NCI-H1436 (cell line): Measurements from ENCODE around the gene LMF1.
"Not testable (repeated sequence)": the region's sequence is repeated elsewhere in the genome, so short reads cannot be mapped to it uniquely, and the experiment has no call there.

Experiments
- DNase-seq: peaks from one replicate; lab custom pipeline; 2025; lab: John Stamatoyannopoulos, UW

LMF1 gene

DNA sequence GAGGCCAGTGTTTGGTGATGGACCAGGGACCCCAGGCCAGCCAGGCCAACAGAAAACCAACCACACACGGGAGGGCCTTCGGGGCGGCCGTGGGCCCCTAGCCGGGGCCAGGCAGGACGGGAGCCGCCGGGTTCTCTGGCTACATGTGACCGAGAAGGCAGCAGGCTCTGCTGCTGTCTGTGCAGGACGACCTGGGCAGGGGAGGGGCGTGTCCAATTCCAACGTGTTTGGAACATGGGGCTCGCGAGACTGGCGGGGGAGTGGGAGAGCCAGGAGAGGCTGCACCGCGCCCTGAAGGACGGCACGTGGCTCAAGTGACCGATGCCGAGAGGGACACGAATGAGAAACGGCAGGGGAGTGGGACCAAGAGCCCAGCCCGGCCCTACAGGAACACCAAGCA lies 75.4 kb downstream of the LMF1 start:
- no peak for DNase-seq

DNA sequence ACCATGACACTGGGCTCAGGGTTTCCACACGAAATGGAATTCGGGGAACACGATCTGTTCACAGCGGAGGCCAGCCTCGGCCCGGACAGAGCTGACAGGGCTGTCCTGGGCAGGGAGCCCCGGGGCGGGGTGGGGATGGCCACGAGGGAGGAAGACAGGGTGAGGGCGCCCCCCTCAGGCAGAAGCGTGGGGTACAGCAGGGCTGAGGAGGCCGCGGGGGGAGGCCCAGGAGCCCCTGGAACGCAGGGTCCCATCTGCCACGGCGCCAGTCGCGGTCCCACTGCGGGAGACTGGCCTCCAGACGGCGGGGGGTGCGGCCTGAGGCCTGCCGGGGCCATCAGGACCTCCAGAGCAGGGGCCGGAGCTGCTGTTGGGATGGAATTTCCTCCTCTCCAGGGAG lies 75.9 kb downstream of the LMF1 start:
- DNase-seq, result no peak

DNA sequence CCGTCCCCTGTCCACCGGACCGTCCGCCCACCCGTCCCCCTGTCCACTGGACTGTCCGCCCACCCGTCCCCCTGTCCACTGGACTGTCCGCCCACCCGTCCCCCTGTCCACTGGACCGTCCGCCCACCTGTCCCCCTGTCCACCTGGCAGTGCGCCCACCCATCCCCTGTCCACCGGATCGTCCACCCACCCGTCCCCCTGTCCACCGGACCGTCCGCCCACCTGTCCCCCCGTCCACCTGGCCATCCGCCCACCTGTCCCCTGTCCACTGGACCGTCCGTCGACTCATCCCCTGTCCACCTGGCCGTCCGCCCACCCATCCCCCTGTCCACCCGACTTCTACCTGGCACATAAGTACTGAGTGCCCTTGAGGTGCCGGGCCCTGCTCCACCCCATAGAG lies 76.6 kb downstream of the LMF1 start:
- no peak for DNase-seq

DNA sequence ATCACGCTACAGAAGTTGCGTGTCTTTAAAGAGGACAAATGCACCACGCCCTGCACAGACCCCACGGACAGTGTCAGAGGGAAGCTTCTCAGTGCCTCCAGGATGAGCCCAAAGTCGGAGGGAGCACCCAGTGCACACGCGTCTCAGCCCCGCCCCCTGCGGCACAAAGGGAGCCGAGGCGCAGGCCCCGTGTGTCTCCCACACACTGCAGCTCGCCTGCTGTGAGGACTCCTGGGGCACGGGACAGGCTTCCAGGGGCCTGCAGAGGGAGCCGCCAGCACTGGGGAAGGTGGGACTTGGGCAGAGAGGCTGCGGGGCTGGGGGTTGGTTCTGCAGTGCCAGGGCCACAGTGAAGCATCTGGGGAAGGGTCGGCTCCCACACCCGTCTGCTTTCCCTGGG lies 77.4 kb downstream of the LMF1 start:
- DNase-seq, result no peak

DNA sequence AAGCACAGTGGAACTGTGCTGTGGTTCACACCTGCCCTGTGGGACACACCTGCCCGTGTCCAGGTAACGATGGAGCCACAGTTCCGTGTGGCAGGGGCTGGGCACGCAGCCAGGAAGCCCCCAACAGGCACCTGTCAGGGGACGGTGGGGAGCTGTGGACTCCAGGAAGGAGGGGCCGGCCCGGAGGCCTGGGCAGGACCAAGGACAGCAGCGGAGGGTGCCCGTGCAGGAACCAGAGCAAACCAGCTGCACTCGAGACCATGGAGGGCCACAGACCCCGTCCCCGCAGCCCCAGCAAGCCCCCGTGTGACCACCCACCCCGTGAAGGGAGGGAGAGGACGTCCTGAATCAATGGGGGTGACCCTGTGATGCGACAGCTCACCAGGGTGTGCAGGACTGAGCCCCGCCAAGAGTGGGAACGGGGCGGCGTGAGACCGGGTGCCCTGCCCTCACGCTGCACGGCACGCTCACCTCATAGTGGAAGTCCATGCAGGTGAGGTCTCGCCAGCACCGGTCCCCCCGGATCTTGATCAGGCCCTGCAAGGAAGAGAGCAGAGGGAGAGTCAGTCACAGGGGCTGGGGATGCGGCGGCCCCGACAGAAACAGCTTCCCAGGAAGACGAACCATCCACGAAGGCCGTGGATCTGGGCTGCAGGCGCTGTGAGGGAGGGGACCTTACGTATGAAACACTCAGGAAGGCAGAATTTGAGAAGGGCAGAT lies 78.1 kb downstream of the LMF1 start:
- DNase-seq, result no peak

DNA sequence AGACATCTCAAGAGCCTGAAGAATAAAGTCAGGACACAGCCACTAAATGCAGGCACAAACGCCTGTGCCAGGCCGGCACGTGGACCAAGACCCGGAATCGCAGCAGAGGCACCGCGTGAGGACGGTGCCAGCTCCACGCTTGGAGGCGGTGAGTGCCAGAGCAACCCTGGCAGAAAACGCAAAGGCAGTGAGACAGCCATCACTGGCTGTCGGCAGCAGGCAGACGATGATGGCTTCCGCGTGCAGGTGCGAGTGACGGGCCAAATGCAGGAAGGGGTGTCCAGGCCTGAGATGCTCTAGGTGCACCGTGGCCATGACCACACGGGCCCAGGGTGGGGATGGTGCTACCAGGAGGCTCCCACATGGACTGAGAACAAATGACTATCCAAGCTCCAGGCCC lies 78.8 kb downstream of the LMF1 start:
- DNase-seq, result no peak

DNA sequence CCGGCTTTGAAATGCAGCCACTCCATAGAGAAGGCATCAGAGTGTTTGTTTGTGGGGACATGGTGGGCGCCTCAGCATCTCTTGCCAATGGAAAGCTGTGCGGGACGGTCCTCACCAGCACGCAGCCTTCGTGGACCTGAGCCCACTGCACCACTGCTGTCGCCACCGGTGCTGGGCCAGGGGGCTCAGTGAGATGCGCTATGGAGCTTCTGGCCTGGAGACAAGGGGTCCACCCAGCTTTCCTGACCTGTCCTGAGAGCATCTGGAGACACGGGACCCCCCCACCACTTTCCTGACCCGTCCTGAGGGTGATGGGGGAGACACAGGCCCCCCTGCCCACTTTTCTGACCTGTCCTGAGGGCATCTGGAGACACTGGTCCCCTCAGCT lies 79.4 kb downstream of the LMF1 start:
- no peak for DNase-seq

DNA sequence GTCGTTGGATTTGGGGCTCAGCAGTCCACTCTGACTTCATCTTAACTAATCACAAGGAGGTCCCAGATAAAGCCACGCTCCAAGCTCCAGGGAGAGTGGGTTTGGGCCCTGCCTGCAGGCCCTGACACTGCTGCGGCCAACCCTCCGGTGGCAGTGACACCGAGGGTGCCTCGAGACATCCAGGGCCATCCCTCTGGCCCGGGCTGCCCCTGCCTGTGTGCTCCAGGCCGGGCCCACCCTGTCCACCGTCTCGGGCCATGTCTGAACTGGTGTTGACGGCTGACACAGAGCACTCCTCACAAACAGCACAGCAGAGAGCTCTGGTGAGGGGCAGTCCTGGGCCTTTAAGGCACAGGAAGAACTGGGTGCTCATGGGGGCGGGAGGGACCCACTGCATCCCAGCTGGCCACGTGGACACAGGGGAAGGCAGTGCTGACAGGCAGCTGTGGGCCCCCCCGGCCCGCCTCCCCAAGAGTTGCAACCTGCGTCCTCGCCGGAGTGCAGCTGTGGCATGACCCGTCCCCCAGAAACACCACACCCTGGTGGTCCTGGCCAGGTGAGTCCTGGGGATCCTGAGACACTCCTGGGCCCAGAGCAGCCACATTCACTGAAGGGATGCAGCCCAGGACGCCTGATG lies 80.0 kb downstream of the LMF1 start:
- no peak for DNase-seq

DNA sequence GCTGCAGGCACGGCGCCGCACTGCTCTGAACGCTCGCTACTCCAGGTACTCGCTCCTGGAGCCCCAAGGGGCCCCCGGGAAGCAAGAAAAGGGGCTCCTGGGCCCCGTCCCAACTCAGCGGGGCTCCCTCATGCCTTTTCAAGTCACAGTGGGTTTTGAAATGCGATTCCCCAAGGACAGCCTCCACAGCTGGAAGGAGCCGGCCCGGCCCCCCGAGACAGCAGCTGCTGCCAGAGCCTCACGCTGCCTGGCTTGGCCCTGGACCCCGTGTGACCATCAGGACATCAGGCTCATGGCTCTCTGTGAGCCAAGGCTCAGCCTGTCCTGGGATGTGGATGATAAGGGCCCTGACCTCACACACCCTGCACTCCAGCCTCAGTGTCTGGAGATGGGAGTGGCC lies 80.6 kb downstream of the LMF1 start:
- DNase-seq, result no peak

DNA sequence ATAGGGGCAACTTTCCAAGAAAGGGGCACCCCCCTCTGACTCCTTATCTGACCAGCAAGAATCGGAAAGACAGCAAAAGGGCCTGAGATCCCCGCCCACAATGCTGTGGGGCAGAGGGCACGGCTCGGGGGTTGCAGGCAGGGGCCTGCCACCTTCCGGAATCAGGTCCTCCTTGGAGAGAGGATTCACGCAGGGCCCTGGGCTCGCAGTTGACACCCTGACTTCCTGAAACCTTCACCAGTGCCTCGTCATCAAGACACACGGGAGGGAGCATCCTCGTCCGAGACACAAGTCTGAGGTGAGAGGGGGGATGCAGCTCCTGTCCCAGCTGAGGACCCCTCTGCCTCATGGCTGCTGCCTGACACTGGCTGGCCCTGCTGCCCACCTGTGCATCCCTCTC lies 81.2 kb downstream of the LMF1 start:
- DNase-seq, result no peak

DNA sequence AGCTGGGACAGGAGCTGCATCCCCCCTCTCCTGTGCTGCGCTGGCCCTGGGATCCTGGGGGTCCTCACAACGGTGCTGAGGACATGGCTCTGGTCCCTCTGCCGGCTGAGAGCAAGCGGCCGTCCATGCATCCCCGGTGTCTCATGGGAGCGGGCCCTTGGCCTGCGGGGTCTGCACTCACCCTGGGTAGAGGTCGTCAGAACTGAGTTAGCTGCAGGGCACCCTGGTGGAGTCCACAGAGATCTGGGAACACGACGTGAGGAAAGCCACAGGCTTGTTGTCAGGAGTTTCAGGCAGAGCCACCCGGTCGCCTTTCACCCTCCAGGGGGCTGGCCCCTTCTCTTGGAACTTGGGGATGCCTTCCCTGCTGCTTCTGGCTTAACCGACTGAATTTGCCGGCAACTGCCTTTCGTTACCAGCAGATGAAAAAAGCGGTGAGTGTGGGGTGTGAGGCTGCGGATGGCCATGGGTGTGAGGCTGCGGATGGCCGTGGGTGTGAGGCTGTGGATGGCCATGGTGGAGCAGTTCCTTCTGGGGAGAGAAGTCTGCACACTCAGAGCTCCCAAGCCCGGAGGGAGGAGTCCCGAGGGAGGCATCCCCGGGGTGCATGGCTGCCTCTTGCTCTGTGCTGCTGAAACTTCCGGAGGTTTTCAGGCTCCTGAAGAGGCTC lies 81.7 kb downstream of the LMF1 start:
- DNase-seq, result no peak

DNA sequence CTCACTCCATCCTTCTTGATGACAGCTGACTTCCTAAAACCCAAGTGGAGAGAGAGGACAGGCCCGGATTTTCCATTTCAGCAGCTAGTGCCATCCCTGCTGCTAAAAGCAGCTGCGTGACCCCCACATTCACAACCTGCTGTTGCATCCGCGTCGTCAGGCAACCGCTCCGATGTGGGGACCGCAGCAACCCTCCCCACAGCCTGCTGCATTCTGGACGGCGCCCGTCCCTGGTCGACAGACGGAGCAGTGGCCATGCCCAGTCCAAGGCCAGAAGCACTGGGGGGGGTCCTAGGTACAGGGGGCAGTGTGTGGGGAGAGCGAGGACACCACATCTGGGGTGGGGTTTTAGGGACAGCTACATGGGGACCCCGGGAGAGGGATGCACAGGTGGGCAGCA lies 82.3 kb downstream of the LMF1 start:
- DNase-seq, result not testable (repeated sequence)

DNA sequence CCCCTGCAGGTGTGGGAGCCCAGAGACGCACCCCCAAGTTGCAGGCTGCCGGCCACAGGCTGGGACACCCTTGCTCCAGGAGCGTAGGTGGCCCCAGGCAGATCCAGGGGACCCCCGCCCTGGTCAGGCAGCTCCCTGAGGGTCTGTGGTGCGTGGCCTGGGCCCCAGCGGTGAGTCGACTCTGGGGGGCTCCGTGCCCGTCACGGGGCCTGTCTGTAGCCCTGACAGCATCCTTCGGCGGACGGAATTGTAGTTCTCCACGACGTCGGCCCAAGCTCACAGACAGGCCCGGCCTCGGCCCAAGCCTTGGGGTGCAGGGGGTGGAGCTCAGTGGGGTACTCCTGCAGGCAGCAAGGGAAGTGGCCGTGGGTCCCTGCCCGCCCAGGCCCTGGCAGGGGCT lies 82.9 kb downstream of the LMF1 start:
- no peak for DNase-seq

DNA sequence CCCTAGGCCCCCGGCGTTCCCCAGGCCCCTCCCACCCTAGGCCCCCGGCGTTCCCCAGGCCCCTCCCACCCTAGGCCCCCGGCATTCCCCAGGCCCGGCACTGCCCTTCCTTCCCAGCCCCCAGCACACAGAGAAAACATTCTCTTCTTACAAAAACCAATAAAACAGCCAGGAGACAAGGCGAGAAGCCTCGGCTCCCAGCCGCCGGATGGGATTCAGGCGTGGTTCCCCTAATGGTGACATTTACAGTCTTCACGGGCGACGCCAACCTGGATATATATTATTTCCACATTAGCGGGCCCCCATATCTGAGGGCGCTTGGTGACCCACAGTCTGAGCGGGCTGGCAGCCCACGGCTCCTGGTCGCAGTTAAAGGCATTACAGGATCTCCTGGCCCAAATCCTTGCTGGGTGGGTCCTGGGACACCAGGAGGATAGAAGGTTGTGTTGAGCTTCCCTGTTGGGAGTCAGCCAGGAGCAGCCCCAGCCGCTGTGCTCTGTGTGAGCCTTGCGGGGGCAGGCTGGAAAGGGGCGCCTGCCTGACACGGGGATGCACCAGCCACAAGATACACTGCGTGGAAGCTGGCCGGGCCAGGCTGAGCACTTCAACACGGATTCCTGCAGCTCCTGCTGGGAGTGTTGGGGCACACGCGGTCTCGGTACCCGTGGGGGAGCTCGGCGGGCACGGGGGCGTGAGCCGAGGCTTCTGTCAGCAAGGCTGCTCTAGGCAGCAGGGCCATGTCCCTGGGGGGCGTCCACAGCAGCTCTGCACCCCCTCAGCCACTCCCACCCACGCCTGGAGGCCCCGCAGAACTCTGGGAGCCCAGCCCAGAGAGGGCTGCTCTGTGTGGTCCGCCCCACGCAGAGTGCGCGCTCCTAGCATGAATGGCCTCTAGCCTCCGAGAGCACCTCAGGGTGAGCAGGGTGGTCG lies 83.7 kb downstream of the LMF1 start:
- no peak for DNase-seq

DNA sequence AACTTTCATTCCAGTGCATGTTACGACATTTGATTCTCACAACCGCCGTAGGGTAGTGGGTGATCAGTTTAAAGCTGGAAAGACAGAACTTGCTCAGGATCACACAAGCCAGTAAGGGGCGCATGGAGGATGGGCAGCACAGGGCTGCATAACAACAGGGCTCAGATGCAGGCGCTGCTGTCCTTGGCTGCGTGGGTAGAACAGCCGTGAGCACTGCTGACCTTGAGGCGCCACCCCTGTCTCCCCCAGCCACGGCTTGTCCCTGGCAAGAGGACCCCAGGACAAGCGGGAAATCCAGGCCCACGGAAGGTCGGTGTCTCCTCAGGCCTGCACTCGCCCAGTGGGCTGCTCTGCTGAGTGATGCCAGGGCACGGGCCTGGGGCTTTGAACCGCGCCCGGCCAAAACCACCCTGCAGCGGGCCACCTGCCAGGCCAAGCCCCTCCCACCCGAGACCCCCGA lies 84.7 kb downstream of the LMF1 start:
- DNase-seq, result no peak

DNA sequence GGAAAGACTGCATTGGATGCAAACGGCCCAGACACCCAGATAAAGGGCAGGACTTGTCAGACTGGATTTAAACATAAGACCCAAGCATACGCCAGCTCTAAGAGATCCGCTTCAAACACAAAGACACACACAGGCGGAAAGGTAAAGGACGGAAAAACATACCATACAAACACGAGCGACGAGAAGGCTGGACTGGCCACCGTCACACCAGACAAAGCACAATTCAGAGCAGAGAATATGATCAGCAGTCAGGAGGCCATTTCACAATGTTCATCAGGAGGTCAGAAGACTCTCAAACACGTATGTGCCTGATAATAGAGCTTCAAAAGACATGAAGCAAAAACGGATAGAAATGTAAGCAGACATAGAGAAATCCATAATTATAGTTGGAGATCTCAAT lies 85.4 kb downstream of the LMF1 start:
- DNase-seq, result no peak

DNA sequence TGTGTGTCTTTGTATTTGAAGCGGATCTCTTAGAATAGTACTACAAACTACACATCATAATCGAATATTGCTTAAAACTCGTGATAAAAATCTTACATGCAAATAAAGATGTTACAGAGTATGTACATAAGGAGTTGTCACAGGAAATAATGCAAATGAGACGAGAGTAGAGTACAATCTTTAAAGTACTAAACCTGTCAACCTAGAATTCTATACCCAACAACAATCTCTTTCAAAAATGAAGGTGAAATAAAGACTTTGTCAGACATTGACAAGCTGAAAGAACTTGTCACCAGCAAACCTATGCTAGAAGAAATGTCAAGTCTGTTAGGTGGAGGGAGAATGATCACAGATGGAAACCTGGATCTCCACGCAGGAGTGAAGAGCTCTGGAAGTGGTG lies 86.6 kb downstream of the LMF1 start:
- DNase-seq, result no peak

DNA sequence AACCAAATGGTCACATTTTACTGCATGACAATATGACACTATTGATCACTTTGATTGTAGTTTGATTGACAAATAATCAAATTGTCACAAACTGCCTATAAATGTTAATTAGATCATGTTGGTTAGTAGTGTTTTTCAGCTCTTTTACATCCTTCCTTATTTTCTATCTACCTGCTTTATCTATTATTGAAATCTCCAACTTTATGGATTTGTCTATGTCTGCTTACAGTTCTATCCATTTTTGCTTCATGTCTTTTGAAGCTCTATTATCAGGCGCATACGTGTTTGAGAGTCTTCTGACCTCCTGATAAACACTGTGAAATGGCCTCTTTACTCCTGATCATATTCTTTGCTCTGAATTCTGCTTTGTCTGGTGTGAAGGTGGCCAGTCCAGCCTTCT lies 87.0 kb downstream of the LMF1 start:
- DNase-seq, result no peak

DNA sequence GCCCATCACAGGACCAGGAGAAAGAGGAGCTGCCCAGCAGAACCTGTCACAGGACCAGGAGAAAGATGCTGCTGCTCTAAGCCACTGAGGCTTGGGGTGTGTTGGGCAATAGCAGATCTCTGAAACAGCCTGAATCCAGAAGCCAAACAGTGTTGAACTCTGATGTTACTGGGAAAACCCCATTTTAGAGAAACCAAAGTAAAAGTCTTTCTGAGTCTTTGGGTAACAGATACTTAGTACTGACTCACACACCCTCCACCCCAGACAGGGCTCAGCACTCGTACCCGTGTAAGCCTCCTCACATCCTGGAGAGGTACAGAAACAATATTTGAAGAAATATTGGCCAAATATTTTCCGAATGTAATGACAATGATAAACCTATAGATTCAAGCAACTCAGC lies 87.4 kb downstream of the LMF1 start:
- no peak for DNase-seq

DNA sequence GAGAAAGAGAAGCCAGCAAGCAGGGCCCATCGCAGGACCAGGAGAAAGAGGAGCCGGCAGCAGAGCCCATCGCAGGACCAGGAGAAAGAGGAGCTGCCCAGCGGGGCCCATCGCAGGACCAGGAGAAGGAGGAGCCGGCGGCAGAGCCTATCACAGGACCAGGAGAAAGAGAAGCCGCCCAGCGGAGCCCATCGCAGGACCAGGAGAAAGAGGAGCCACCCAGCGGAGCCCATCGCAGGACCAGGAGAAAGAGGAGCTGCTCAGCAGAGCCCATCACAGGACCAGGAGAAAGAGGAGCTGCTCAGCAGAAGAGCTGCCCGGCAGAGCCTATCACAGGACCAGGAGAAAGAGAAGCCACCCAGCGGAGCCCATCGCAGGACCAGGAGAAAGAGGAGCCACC lies 88.1 kb downstream of the LMF1 start:
- DNase-seq, result not testable (repeated sequence)

DNA sequence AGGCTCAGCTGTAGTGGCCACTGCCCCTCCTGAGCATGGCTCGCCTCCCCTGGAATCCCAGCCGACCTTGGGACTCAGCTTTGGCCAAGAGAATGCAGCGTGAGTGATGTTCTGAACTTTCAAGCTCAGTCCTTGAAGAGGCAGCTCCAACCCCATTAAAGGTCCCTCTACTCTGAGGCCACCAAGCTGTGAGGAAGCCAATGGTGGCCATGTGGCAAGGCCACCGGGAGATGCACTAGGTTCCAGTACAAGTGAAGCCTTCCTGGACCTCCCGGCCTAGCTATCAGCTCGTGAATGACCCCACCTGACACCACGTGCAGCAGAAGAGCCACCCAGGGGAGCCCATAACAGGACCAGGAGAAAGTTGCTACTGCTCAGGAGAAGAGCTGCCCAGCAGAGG lies 88.5 kb downstream of the LMF1 start:
- no peak for DNase-seq
